Measurements from ENCODE around the gene RNU4-1. TPM values are rescaled to one million over a fixed set of nuclear protein-coding genes. Genes with fewer than 3 reads are reported as not detected.
A peak's percentile ranks its signal among the peaks of the same experiment; 100 is the strongest.

The RNU4-1 gene
- total RNA-seq, 3 donors from 2014 or later: under 0.01 TPM; not detected in 1

- H3K4me3 ChIP-seq: peak overlapping the region; percentile 96 to 98 (median 98)
- peak overlapping the region; percentile 93 to 94 for H3K27ac ChIP-seq
- no peak for DNase-seq (ENCODE audit: low spot score in 2 of 2)
- TF ChIP-seq POLR2A (IDR thresholded peaks at IDR 0.05) (no peak), CTCF (IDR thresholded peaks at IDR 0.05) (no peak), POLR2AphosphoS5 (IDR thresholded peaks at IDR 0.05) (peak in 1 of 3 donors; percentile 20)
- no peaks in the 10 kb centered on the region for H3K36me3 ChIP-seq
- intact Hi-C loops (cut with DNase I; ENCODE audit: low total_unique reads): no loop called here
- no peaks in the 10 kb centered on the region for H3K27me3 ChIP-seq
- no peaks in the 10 kb centered on the region for H3K9me3 ChIP-seq
- H3K4me1 ChIP-seq: peaks cover 11 to 29% of the 10 kb centered on the region in 2 donors
Observed at GRCh38 chr12:120262852-120263747, 29.9 kb downstream of the RNU4-1 start.

- H3K27ac ChIP-seq: peak overlapping the region; percentile 93 to 94
- peaks cover 19 to 29% of the 10 kb centered on the region in 2 donors for H3K4me1 ChIP-seq
- DNase-seq (ENCODE audit: low spot score in 2 of 2): no peak
- H3K36me3 ChIP-seq: no peaks in the 10 kb centered on the region
- H3K4me3 ChIP-seq: peak overlapping the region; percentile 96 to 98 (median 98)
- H3K9me3 ChIP-seq: no peaks in the 10 kb centered on the region
- H3K27me3 ChIP-seq: no peaks in the 10 kb centered on the region
- intact Hi-C loops (cut with DNase I; ENCODE audit: low total_unique reads): no loop called here
- TF ChIP-seq POLR2A (IDR thresholded peaks at IDR 0.05) (no peak), CTCF (IDR thresholded peaks at IDR 0.05) (no peak), POLR2AphosphoS5 (IDR thresholded peaks at IDR 0.05) (peak in 1 of 3 donors; percentile 38)
Observed at GRCh38 chr12:120261951-120262851, 30.8 kb downstream of the RNU4-1 start.

GRCh38 chr12:120260607-120261006, 32.4 kb downstream of the RNU4-1 start:
- no peaks in the 10 kb centered on the region for H3K9me3 ChIP-seq
- no peak for DNase-seq (ENCODE audit: low spot score in 2 of 2)
- TF ChIP-seq POLR2A (IDR thresholded peaks at IDR 0.05): no peak
- TF ChIP-seq CTCF (IDR thresholded peaks at IDR 0.05): no peak
- no peak for TF ChIP-seq POLR2AphosphoS5 (IDR thresholded peaks at IDR 0.05)
- H3K27me3 ChIP-seq: no peaks in the 10 kb centered on the region
- H3K4me3 ChIP-seq: no peak overlapping the region
- intact Hi-C loops (cut with DNase I; ENCODE audit: low total_unique reads): no loop called here
- peaks cover 28 to 29% of the 10 kb centered on the region in 2 donors for H3K4me1 ChIP-seq
- H3K36me3 ChIP-seq: no peaks in the 10 kb centered on the region
- no peak overlapping the region for H3K27ac ChIP-seq

GRCh38 chr12:120259418-120260202, 33.4 kb downstream of the RNU4-1 start:
- H3K36me3 ChIP-seq: no peaks in the 10 kb centered on the region
- intact Hi-C loops (cut with DNase I; ENCODE audit: low total_unique reads): loop anchor here (10.0 kb wide), 1 partner anchor 1655 kb away; the partner anchor contains the start of gene CFAP251
- H3K9me3 ChIP-seq: no peaks in the 10 kb centered on the region
- DNase-seq (ENCODE audit: low spot score in 2 of 2): no peak
- no peak for TF ChIP-seq POLR2A (IDR thresholded peaks at IDR 0.05)
- TF ChIP-seq CTCF (IDR thresholded peaks at IDR 0.05): no peak
- TF ChIP-seq POLR2AphosphoS5 (IDR thresholded peaks at IDR 0.05): peak in 1 of 3 donors; percentile 45
- H3K4me1 ChIP-seq: peaks cover 28 to 29% of the 10 kb centered on the region in 2 donors
- no peak overlapping the region for H3K4me3 ChIP-seq
- peak overlapping the region; percentile 59 to 94 for H3K27ac ChIP-seq
- H3K27me3 ChIP-seq: no peaks in the 10 kb centered on the region

Measured in breast epithelium (tissue), 4 donors.